MM.1S (cell line): ENCODE results near the gene SERPINF2.

Experiments
- EZH2 ChIP-seq: fragments of 300-600 bp; sonication (generic); optimal IDR thresholded peaks from 2 replicates; pipeline ENCODE3; 2017; ENCODE audit warnings: low read depth, mild to moderate bottlenecking, antibody characterized with exemption, low read length, mixed read lengths
- TF ChIP-seq, protein P1 (sequence below): fragments of 300-600 bp; sonication (generic); IDR thresholded peaks from 2 replicates; pipeline ENCODE4 v1.5.1; 2016; ENCODE audit warnings: antibody characterized with exemption, low read length, mixed read lengths

DNA sequence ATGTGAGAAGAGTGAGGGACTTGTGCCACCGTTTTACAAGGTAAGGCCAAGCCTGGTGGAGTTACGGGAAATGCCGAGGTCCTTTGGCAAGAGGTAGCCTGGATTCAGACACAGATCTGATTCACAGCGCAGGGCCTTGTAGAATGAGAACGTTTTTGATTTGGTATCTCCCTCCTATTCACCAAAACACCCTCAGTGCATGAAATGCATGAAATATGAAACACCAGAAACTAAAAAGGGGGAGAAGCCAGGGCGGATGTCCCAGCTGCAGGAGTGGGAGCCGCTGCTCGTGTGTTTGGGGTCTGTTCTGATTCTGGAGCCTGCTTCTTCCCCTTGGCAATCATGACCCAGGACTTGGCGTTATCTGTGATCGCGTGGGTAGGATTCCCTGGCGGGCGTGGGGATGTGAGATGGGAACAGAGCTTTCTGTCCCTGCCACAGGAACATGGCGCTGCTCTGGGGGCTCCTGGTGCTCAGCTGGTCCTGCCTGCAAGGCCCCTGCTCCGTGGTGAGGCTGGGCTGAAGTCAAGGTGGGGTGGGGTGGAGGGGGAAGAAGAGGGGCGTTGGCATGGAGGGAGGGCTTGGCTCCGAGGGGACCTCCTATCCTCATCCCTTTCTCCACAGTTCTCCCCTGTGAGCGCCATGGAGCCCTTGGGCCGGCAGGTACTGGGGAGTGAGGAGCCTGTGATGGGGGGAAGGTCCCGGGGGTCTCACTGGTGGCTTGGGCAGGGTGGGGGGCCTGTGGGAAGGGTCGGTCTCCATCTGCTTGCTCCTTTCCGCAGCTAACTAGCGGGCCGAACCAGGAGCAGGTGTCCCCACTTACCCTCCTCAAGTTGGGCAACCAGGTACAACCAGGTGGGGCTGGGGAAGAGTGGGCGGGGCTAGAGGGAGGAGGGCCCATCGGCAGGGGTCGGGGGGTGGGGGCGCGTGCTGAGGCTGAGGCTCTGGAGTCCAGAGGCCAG is 2.2 kb downstream of the SERPINF2 start:
- TF ChIP-seq, protein P1, sequence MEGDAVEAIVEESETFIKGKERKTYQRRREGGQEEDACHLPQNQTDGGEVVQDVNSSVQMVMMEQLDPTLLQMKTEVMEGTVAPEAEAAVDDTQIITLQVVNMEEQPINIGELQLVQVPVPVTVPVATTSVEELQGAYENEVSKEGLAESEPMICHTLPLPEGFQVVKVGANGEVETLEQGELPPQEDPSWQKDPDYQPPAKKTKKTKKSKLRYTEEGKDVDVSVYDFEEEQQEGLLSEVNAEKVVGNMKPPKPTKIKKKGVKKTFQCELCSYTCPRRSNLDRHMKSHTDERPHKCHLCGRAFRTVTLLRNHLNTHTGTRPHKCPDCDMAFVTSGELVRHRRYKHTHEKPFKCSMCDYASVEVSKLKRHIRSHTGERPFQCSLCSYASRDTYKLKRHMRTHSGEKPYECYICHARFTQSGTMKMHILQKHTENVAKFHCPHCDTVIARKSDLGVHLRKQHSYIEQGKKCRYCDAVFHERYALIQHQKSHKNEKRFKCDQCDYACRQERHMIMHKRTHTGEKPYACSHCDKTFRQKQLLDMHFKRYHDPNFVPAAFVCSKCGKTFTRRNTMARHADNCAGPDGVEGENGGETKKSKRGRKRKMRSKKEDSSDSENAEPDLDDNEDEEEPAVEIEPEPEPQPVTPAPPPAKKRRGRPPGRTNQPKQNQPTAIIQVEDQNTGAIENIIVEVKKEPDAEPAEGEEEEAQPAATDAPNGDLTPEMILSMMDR, result no peak
- TF ChIP-seq EZH2, result no peak
